ENCODE measurements around the gene RHOT2. TPM values are rescaled to one million over a fixed set of nuclear protein-coding genes. Genes with fewer than 3 reads are reported as not detected.
A peak's percentile ranks its signal among the peaks of the same experiment; 100 is the strongest.

Gene RHOT2
- 10 to 100 TPM; 36.1 to 86.7 (median 58.7) TPM for total RNA-seq

- intact Hi-C loops (cut with DNase I; ENCODE audit: low total_unique reads) = loop anchor here (10.0 kb wide), 1 partner anchor 123 kb away; no protein-coding TSS in a partner anchor
- H3K4me3 ChIP-seq (ENCODE audit: low read depth, poor library complexity, severe bottlenecking) = peak within 1 kb of the TSS; percentile 80
- DNase-seq (ENCODE audit: low spot score in 2 of 2) = peak; percentile 86 to 98
- WGBS, 2 donors = 0% methylated on average over 5 to 14 of the region's 78 CpGs
- TF ChIP-seq CTCF (IDR thresholded peaks at IDR 0.05) (no peak), POLR2A (IDR thresholded peaks at IDR 0.05) (no peak)
Observed at GRCh38 chr16:667780-668518, at the start of gene RHOT2. RHOT2 (plus strand) TSS chr16:668132; CDS start chr16:668200, 68 bp downstream.

DNA sequence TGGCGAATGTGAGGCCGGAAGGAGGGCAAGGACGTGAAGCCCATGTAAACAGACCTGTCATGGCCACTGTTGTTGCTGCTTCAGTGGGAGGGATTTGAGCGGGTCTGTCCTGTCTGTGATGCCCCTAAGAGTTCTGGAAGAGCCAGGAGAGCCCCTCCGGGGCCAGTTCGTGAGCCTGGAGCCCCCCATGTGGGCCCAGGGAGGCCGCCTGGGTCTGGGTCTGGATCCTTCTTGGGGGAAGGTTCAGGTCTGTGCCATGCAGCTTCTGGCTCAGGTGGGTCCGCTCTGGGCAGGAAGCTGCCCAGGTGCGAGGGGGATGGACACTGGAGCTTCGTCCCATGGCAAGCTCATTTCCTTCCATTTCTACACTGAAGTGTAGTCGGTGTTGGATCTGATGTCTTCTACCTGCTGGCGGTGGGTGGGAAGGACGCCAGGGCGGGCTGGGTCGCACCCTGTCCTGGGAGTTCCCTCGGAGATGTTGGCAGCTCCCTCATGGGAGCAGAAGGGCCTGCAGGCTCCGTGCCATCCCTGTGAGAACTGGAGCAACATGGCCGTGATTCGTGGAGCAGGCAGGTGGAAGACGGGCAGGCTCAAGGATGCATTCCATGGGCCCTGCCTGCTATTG, 48.3 kb upstream of the RHOT2 start:
- DNase-seq (ENCODE audit: low spot score in 2 of 2) = no peak
- intact Hi-C loops (cut with DNase I; ENCODE audit: low total_unique reads) = no loop called here
- WGBS, 2 donors = 68 to 77% methylated on average over 16 to 20 of the region's 20 CpGs
- no peak overlapping the region for H3K4me3 ChIP-seq (ENCODE audit: low read depth, poor library complexity, severe bottlenecking)
- TF ChIP-seq CTCF (IDR thresholded peaks at IDR 0.05) (no peak), POLR2A (IDR thresholded peaks at IDR 0.05) (no peak)

GRCh38 chr16:620700-621525, 47.0 kb upstream of the RHOT2 start:
- no peak overlapping the region for H3K4me3 ChIP-seq (ENCODE audit: low read depth, poor library complexity, severe bottlenecking)
- intact Hi-C loops (cut with DNase I; ENCODE audit: low total_unique reads) = no loop called here
- 43 to 61% methylated on average over 26 to 32 of the region's 41 CpGs for WGBS, 2 donors
- no peak for DNase-seq (ENCODE audit: low spot score in 2 of 2)
- TF ChIP-seq CTCF (IDR thresholded peaks at IDR 0.05) (no peak), POLR2A (IDR thresholded peaks at IDR 0.05) (no peak)

- TF ChIP-seq CTCF (IDR thresholded peaks at IDR 0.05) (no peak), POLR2A (IDR thresholded peaks at IDR 0.05) (no peak)
- DNase-seq (ENCODE audit: low spot score in 2 of 2) = no peak
- intact Hi-C loops (cut with DNase I; ENCODE audit: low total_unique reads) = no loop called here
- H3K4me3 ChIP-seq (ENCODE audit: low read depth, poor library complexity, severe bottlenecking) = no peak overlapping the region
- WGBS, 2 donors = 60 to 78% methylated on average over 21 of the region's 21 CpGs
Observed at GRCh38 chr16:621526-622105, 46.3 kb upstream of the RHOT2 start.

DNA sequence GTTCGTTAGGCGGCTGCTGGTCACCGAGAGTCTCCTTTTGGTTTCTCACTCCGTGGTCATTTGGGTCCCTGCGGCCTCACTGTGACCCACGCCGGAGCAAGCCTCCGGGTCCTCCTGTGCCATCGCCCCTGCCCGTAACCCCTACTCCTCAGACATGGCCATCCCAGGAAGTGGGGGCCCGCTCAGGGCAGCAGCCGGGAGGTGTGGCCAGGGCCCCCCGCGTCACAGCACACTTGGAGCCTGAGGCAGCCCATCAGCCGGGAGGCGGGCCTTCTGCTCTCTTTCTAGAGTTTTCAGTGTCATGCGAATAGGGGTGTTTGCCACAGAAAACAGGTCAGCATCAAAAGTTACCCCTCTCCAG, 45.0 kb upstream of the RHOT2 start:
- WGBS, 2 donors = 83 to 88% methylated on average over 17 of the region's 17 CpGs
- DNase-seq (ENCODE audit: low spot score in 2 of 2) = no peak
- intact Hi-C loops (cut with DNase I; ENCODE audit: low total_unique reads) = no loop called here
- H3K4me3 ChIP-seq (ENCODE audit: low read depth, poor library complexity, severe bottlenecking) = no peak overlapping the region
- TF ChIP-seq CTCF (IDR thresholded peaks at IDR 0.05) = no peak
- no peak for TF ChIP-seq POLR2A (IDR thresholded peaks at IDR 0.05)

All from lower leg skin (tissue), 4 donors.